Measurements from ENCODE around the gene LRRC32.

The LRRC32 gene

DNA sequence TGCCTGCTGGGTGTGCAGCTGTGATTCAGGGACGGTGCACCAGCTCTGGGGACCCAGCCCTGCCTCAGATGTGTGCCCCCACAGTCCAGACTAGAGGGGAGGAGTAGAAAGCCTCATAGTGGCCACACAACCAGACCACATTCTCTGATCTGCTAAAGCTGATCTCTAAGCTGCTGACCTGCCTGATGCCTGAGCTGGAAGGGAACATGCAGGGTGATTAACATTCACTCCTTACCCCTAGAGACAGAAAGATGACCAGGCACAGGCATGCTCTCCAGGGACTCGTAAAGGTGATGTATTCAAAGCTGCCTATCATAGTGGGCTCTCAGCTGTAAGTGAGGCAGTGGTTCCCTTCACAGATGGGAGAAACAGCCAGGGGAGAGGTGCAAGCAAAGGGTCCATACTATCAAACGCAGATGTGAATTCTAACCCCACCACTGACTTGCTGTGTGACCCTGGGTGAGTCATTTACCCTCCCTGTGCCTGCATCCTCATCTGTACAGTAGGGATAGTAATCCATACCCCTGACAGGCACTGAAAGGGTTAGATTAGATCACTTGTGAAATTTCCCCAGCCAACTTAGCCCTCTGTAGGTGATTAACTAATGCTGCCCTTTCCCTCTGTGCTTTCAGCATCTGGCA is 29.0 kb upstream of the LRRC32 start:
- DNase-seq, result no peak

DNA sequence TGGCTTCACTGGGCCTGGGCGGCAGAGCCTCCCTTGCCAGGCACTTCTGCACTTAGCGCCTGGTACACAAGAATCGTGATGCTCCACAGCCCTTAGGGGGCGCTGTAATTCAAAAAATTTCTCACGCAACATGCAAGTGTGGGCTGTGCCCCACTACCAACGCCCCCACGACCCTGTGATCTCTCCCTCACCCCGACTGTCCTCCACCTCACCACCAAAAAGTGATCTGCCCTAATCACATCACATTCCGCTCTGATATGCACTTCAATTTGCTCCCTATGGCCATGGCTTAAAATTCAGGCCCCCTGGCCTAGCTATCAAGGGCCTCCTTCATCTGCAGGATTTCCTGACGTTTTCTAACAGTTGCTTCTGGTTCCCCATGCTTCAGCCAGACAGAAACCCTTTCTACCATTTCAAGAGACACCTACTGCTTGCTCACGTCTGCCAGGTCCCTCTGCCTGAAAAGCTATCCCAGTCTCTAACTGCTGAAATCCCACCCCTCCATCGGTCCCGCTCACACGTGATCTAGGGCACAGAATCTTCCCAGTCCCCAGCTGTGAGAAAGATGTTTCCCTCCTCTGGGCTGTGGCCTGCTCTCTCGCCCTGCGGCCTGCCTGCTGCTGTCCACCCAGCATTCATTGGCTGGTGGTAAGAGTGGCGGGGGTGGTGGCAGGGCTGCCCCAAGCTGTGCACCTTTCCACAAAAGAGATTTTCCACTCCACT is 27.9 kb upstream of the LRRC32 start:
- no peak for DNase-seq

- no peak for DNase-seq
Observed at GRCh38 chr11:76696756-76697155, 26.2 kb upstream of the LRRC32 start.

- no peak for DNase-seq
Observed at GRCh38 chr11:76695771-76696170, 25.2 kb upstream of the LRRC32 start.

DNA sequence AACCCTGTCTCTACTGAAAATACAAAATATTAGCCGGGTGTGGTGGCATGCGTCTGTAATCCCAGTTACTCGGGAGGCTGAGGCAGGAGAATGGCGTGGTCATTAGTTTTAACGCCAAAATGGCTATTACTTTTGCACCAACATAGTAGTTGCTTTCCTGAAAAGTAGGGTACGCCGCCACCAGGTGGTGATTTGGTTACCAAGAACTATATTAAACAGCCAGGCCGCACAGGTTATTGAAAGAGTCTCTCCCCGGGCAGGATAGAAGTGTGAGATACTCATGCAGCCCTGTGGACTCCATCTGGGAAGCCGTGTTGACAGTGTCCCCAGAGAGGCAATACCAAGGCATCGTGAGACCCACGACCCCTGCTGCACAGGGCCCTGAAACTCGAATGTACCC is 24.6 kb upstream of the LRRC32 start:
- DNase-seq, result no peak

GRCh38 chr11:76694664-76695063 is 24.1 kb upstream of the LRRC32 start:
- DNase-seq, result no peak

GRCh38 chr11:76693806-76694205 is 23.3 kb upstream of the LRRC32 start:
- no peak for DNase-seq

GRCh38 chr11:76692956-76693355 is 22.4 kb upstream of the LRRC32 start:
- DNase-seq, result no peak

- no peak for DNase-seq
Observed at GRCh38 chr11:76691655-76692054, 21.1 kb upstream of the LRRC32 start.

DNA sequence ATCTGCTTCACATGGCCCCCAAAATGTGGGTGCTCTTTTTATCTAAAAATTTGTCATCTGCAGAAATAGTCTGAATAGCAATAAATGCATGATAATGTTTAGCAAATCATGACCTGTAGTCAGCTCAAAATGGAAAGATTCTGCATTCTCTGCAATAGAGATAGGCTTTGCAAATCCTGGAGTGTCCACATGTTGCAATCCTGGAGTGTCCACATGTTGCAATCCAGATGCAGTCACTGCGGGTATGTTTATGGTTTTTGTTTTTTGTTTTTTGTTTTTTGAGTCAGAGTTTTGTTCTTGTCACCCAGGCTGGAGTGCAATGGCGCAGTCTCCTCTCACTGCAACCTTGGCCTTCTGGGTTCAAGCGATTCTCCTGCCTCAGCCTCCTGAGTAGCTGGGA is 20.2 kb upstream of the LRRC32 start:
- DNase-seq, result no peak

DNA sequence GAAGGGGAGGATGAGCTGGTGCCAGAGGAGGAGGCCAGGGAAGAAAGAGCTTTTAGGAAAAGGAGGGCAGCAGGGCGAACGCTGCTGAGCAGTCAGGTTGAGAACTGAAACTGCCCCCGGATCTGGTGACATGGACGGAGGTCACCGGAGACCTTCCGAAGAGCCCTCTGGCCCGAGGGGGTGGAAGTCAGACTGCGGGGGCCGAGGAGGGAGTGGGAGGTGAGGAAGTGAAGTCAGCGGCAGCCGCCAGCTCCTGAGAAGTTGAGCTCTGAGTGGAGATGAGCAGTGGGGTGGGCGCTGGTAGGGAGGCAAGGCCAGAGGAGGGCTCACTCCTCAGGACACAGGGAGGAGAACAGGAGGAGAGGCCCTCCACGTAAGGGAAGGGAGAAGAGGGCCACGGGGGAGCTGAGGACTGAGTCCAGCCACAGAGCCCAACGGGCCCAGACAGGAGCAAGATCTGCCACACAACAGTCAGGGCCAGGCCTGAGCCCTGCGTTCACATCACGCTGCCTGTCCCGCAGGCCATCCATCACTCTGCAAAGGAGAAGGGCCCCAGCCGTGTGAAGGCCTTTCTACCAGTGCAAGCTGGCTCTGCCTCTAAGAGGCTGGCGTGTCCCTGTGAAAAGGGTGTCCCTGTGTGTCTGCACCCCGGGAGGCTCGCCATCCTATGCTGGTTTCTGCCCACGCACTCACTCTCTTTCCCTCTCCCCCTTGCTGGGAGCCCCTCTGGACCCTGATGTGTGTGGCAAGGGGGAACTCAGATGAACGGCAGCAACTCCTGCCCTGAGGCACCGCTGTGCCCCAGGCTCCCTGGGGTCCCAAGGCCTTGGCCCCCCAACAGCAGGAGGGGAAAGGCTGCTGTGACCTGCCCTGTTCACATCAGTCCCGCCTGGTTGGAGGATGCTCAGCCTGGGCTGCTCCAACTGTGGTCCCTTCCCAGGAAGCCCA is 19.0 kb upstream of the LRRC32 start:
- DNase-seq, result no peak

GRCh38 chr11:76688146-76688545 is 17.6 kb upstream of the LRRC32 start:
- DNase-seq, result no peak

- DNase-seq, result peak; percentile 34
Observed at GRCh38 chr11:76686261-76687079, 15.9 kb upstream of the LRRC32 start.

- no peak for DNase-seq
Observed at GRCh38 chr11:76685831-76686230, 15.3 kb upstream of the LRRC32 start.

- no peak for DNase-seq
Observed at GRCh38 chr11:76685237-76685636, 14.7 kb upstream of the LRRC32 start.

GRCh38 chr11:76684516-76684915 is 14.0 kb upstream of the LRRC32 start:
- DNase-seq, result no peak

GRCh38 chr11:76683161-76684095 is 12.9 kb upstream of the LRRC32 start:
- DNase-seq, result no peak

DNA sequence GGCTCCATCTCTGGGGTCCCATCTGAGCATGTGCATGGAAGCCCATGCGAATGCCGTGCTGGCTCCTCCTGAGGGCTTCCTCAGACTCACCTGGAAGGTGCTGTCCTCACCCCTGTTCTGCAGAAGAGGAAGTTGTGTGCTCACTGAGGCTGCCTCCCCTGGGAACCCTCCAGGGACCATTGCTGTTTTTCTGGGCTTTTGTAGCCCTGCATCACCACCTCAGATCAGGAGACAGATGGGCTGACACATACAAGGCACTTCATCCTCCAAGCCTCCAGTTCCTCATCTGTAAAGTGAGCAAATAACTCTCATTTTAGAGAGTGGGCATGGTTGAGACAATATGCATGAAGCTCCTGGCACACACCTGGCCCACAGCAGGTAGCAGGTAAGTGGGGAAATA is 12.1 kb upstream of the LRRC32 start:
- no peak for DNase-seq

DNA sequence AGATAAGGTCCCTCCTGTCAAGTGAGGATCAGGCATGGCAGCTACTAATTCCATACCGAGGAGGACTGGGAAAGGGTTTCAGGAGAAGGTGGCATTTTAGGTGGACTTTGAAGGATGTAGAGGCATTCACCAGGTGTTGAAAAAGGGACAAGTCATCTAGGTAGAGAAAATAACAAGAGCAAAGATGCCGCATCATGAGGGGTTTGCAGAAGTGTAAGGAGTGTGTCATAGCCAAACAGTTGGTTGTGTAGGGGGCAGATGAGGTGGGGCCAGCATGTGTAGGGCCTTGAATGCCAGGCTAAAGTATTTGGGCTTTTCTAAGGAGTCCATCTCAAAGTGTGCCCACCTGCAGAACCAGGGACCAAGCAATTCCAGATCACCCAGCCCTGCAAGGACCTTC is 11.6 kb upstream of the LRRC32 start:
- DNase-seq, result no peak

DNA sequence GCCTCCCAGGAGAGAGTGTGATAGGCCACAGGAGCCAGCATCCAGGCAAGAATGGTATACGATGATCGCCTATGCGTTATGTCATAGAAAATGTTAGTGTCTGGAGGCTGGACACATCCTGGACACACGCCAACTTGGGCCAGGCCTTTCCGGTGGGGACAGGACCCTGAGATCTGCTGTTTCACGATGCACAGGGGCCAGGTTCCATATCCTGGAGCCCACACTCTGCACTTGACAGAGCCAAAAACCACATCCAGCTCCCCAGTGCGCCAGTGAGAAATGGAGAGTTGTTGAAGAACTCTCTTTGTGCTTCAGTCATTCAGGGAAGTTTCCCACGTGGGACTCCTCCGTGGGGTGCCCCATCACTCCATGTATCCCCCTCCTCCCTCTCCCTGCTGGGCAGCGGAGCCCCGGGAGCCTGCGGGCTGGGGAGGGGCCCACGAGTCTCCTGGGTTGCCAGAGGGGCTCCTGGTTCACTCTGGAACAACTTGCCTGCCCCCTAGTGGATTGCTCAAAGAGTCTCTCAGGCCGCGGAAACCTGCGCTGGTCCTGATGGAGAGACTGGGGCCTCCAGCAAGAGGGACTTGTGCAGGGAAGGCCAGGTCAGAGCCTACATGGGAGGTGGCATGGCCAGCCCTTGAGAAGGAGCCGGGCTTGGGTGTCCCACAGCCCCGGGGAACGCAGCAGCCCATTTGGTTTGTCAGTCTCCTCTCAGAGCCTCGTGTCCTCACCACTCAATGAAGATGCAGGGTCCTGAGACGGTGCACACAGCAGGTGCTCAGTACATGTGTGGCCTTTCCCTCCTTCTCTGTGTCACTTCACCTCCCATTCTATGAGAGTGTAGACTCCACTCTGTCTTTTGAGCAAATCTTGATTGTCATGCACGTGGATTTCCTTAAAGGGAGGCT is 10.2 kb upstream of the LRRC32 start:
- DNase-seq, result peak; percentile 79

DNA sequence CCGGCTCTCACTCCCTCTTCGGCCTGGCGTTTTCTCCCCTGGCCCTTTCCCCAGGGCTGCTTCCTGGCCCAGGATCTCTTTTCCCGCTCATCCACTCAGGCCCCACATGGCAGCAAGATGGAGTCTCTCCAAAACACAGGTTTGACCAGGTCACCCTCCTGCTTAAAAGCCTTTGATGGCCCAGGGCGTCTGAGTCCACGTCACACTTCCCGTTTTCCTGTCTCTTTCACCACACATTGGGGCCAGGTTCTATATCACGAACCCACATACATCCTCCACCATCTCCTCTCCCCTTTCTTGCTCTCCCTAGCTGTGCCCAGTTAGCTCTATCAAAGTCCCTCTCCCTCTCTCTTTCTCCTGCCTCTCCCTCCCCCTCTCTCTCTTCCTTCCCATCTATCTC is 7.8 kb upstream of the LRRC32 start:
- no peak for DNase-seq

Measured in NCI-H510A treated with DMSO at 0.1 percent for 48 hours (cell line).